Osteoblast (primary cell): ENCODE measurements around the gene BDKRB2. TPM values are rescaled to one million over a fixed set of nuclear protein-coding genes. Genes with fewer than 3 reads are reported as not detected.

ENCODE experiments used
- DNase-seq: peaks from one replicate; pipeline ENCODE4 v3.0.0; 2011; ENCODE audit warnings: low spot score, mixed read lengths; ENCODE audit not compliant: insufficient read length; ENCODE audit errors: missing footprints
- H2AFZ ChIP-seq: 2 replicates; pipeline ENCODE4 v1.6.0; 2011; ENCODE audit warnings: mild to moderate bottlenecking, low read length
- H3K27ac ChIP-seq: 2 replicates; pipeline ENCODE4 v1.5.1; 2011; ENCODE audit warnings: mild to moderate bottlenecking, low read depth, low read length, moderate library complexity
- H3K27me3 ChIP-seq: 2 replicates; pipeline ENCODE4 v1.6.0; 2012; ENCODE audit warnings: mild to moderate bottlenecking, control low read depth, inconsistent platforms, low read length, moderate library complexity; ENCODE audit not compliant: insufficient read depth
- H3K36me3 ChIP-seq: 2 replicates; pipeline ENCODE4 v1.5.1; 2011; ENCODE audit warnings: mild to moderate bottlenecking, low read length, control low read depth, moderate library complexity; ENCODE audit not compliant: insufficient read depth
- H3K4me1 ChIP-seq: 2 replicates; pipeline ENCODE4 v1.5.1; 2011; ENCODE audit warnings: mild to moderate bottlenecking, low read length, control low read depth, moderate library complexity; ENCODE audit not compliant: insufficient read depth
- H3K4me2 ChIP-seq: 2 replicates; pipeline ENCODE4 v1.6.0; 2011; ENCODE audit warnings: mild to moderate bottlenecking, low read length; ENCODE audit not compliant: insufficient read depth
- H3K4me3 ChIP-seq: fragments of 200-600 bp; sonication (generic); 3 replicates; pipeline ENCODE4 v1.5.1; 2012; ENCODE audit warnings: mild to moderate bottlenecking, low read length, inconsistent platforms; ENCODE audit not compliant: insufficient read depth
- H3K79me2 ChIP-seq: 2 replicates; pipeline ENCODE4 v1.6.0; 2012; ENCODE audit warnings: mild to moderate bottlenecking, low read length, control low read depth, inconsistent platforms; ENCODE audit not compliant: insufficient read depth
- H3K9me3 ChIP-seq: 2 replicates; pipeline ENCODE4 v1.5.1; 2011; ENCODE audit warnings: low read depth, low read length, control low read depth
- H4K20me1 ChIP-seq: 2 replicates; pipeline ENCODE4 v1.6.0; 2012; ENCODE audit warnings: mild to moderate bottlenecking, low read length, control low read depth; ENCODE audit not compliant: insufficient read depth
- CTCF ChIP-seq: IDR thresholded peaks from 2 replicates; pipeline ENCODE4 v1.5.1; 2011; ENCODE audit warnings: mild to moderate bottlenecking, low read depth, low read length, moderate library complexity; ENCODE audit errors: extremely low read depth
- total RNA-seq: library from RNA; depleted of rRNA; stranded (reverse); fragments of >200 nt; gene quantifications from 2 replicates; pipeline ENCODE4 v1.2.3, GENCODE V29; 2012

BDKRB2 gene
- 4.1 and 7.6 TPM in 2 replicates for total RNA-seq

GRCh38 chr14:96204151-96205058 is at the start of gene BDKRB2:
BDKRB2 (plus strand) TSS chr14:96204839; CDS start chr14:96237108, 32,269 bp downstream.
- Histone ChIP-seq H2AFZ (peak within 1 kb of the TSS; percentile 67), H3K36me3 (no peaks in the 10 kb centered on the region), H3K4me3 (peak within 1 kb of the TSS; percentile 79), H3K27me3 (no peaks in the 10 kb centered on the region), H4K20me1 (no peaks in the 10 kb centered on the region), H3K9me3 (no peaks in the 10 kb centered on the region), H3K4me2 (peak within 1 kb of the TSS; percentile 92), H3K4me1 (peaks cover 31% of the 10 kb centered on the region), H3K27ac (peak within 1 kb of the TSS; percentile 80), H3K79me2 (peaks cover 39% of the 10 kb centered on the region)
- peak; percentile 99 for DNase-seq
- no peak for TF ChIP-seq CTCF

DNA sequence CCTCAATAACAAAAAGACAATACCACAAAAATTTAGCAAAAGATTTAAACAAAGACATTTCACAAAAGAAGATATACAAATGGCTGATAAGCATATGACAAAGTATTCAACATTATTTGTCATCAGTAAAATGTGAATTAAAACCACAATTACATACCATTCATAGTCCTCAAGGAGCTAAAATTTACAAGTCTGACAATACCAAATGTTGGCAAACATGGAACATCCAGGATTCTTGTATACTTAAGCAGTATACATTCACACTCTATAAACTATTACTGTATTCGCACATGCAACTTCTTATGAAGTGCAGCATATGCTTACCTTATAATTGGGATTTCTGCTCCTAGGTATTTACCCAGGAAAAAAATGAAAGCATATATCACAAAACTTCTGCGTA is 49.7 kb upstream of the BDKRB2 start:
- TF ChIP-seq CTCF, result no peak
- Histone ChIP-seq H4K20me1 (no peaks in the 10 kb centered on the region), H3K27me3 (no peaks in the 10 kb centered on the region), H3K79me2 (no peaks in the 10 kb centered on the region), H3K4me2 (no peak overlapping the region), H3K9me3 (no peaks in the 10 kb centered on the region), H3K27ac (no peak overlapping the region), H3K4me3 (no peak overlapping the region), H2AFZ (no peak overlapping the region), H3K4me1 (no peaks in the 10 kb centered on the region), H3K36me3 (no peaks in the 10 kb centered on the region)
- DNase-seq, result no peak

- Histone ChIP-seq H3K27ac (no peak overlapping the region), H3K79me2 (no peaks in the 10 kb centered on the region), H4K20me1 (no peaks in the 10 kb centered on the region), H3K9me3 (no peaks in the 10 kb centered on the region), H3K36me3 (no peaks in the 10 kb centered on the region), H3K27me3 (no peaks in the 10 kb centered on the region), H3K4me2 (no peak overlapping the region), H3K4me3 (no peak overlapping the region), H2AFZ (no peak overlapping the region), H3K4me1 (peaks cover 8% of the 10 kb centered on the region)
- DNase-seq, result no peak
- no peak for TF ChIP-seq CTCF
Measured at GRCh38 chr14:96156804-96157760, 47.6 kb upstream of the BDKRB2 start.
